ENCODE results near the gene EYS.
"Not testable (repeated sequence)": the region's sequence is repeated elsewhere in the genome, so short reads cannot be mapped to it uniquely, and the experiment has no call there.

The EYS gene

DNA sequence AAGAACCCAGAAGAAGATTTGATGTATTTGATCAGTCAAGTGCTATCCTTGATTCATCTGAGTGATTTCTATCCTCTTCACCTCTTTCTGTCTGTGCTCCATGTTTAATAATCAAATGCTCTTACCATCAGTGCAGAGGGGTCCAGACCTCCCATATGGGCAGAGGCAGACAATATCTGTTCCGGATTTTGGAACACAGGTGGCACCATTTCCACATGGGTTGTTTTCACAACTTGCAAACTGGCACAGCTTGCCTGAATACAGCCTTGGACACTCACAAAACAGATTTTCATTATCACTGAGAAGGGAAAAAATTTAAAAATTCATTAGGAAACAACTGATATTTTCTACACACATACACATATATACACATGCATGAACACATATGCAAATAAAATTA lies 1843.0 kb downstream of the EYS start:
- no peak for DNase-seq

DNA sequence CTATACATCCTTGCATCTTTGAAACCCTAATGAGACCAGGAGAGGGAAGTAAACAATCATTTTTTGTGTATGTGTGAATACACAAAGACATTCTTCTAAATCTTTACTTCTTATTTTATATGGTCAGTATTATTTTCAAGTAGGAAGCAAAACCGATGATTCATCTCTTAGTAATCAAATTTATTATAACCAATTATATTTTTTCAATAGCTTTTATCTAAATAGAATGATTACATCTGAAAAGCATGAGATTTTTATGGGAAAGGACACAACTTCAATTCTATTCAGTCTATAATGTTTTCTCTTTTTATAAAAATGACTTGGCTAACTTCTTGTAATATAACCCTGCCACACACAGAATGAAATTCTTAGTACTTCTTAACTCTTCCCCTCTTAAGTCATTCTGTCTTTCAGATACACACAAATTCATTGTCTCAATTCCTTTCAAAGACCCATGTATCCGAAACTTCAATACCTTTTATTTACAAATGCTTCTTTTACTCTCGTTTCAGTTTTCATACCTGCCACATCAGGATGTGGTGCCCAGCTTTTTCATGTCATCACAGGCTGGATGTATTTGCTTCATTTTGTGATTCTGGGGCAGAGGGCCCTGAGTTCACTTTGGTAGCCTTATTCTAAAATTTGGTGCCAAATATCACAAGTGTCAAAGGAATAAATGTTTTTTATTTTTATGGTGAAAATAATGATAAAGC lies 1844.4 kb downstream of the EYS start:
- no peak for DNase-seq

GRCh38 chr6:63859528-63859927 lies 1847.5 kb downstream of the EYS start:
- DNase-seq: no peak

DNA sequence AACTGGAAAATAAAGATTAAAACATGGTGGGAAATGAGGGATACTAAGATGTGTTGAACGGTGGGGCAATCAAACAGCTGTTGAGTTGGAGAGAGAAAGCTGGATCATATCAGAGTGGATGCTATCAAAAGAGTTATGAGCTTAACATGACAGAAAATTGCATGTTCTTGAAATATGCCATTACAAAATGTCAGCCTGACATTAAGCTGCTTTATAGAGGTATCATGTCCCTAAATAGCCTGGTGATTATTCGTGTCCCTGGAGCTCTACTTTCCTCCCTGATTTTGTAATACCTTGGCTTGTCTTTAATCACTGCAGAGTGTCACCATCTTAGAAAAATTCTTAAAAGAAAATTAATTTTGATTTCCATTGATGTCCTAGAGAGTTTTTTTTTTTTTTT lies 1848.3 kb downstream of the EYS start:
- no peak for DNase-seq

DNA sequence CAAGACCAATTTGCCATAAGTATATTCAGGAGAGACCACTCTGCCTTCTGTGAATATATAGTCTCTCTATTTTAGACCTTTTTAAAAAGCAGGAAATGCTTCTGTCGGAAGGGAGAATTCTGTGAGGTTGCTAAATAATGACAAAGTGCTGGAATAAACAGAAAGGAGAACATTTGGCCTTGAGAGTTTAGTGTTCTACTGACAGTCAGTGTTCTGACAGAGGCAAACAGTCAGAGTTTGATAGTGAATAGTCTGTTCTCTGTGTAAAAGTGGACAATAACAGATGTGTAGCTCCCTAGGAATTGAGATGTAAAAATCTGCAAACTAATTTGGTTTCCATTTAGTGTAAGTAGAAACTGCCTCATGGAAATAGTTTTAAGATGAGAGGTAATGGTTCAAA lies 1850.8 kb downstream of the EYS start:
- DNase-seq: no peak

- no peak for DNase-seq
Observed at GRCh38 chr6:63844287-63844686, 1862.7 kb downstream of the EYS start.

DNA sequence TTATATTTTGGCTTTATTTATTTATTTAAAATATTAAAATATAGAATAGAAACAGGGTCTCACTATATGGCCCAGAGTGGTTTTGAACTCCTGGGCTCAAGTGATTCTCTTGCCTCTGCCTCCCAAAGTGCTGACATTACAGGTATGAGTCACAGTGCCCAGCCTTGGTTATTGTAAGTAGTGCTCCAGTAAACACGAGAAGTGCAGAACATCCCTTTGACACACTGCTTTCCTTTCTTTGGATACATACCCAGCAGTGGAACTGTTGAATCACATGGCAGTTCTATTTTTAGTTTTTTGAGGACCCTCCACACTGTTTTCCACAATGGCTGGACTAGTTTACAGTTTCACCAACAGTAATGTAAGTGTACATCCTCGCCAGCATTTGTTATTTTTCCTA lies 1867.5 kb downstream of the EYS start:
- no peak for DNase-seq

- not testable (repeated sequence) for DNase-seq
Observed at GRCh38 chr6:63828678-63829077, 1878.3 kb downstream of the EYS start.

DNA sequence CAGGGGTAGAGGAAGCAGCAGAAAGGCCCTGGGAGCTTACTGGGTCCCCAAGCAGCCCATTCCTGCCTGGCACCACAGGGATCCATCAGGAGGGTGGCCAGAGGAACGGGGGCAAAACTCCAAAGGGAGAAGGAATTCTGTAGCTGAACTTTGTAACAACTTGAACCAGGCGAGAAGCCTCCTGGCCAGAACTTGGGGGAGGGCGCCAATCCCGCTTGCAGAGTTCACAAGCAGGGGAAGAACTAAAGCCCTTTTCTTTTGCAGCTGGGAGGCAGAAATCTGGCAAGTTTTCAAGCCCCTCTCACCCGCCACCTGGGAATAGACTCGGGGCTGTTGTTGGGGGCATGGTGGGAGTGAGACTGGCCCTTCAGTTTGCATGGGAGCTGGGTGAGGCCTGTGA lies 1882.3 kb downstream of the EYS start:
- DNase-seq: no peak

GRCh38 chr6:63821442-63821841 lies 1885.6 kb downstream of the EYS start:
- DNase-seq: no peak

DNA sequence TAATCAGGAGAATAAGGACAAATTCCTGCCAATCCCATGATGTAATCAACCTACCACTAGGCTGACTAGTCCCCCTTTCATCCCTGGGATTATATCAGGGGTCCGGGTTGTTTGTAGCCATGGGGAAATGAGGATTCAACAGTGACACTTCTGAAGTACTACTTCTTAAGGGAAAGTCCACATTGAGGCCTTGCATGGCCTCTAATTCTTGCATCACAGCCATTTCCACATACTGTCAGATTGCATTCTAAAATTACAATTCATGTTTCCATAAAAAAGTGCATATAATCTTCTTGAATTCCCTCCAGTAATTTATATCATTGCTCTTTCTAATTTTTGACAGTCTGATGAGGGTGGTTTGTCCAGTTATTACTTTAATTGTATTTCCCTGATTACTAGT lies 1887.2 kb downstream of the EYS start:
- DNase-seq: no peak

GRCh38 chr6:63817492-63818050 lies 1889.5 kb downstream of the EYS start:
- DNase-seq: no peak

GRCh38 chr6:63816982-63817436 lies 1890.0 kb downstream of the EYS start:
- DNase-seq: no peak

DNA sequence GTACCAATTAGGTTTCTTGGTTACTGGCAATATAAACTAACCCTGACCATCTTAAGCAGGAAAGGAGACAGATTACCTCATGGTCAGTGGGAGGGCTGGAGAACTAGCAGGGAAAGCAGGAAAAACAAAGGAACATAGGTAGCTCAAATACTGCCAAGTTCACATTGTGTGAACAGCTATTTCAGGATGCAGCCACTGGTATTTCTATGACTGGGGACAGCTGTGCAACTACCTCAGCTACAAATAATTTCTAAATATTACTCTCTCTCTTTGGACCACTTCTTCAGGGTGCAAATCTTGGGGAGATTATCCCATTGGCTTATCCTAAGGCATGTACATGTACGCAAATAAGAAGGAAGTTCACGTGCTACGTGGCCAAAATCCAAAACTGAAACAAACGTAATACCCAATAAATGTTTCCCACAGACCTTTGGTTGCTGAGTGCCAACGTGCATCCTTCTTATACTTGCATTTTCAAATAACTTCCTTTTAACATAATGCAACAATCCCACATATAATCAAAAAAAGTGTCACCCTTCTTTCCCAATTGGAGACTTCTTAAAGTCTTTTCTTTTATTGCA lies 1890.5 kb downstream of the EYS start:
- DNase-seq: no peak

- DNase-seq: no peak
Observed at GRCh38 chr6:63814459-63814858, 1892.6 kb downstream of the EYS start.

- no peak for DNase-seq
Observed at GRCh38 chr6:63813566-63814120, 1893.4 kb downstream of the EYS start.

- DNase-seq: no peak
Observed at GRCh38 chr6:63808576-63808975, 1898.5 kb downstream of the EYS start.

- DNase-seq: no peak
Observed at GRCh38 chr6:63807056-63807455, 1900.0 kb downstream of the EYS start.

GRCh38 chr6:63806573-63806913 lies 1900.5 kb downstream of the EYS start:
- DNase-seq: no peak

GRCh38 chr6:63805808-63806572 lies 1901.0 kb downstream of the EYS start:
- DNase-seq: no peak

GRCh38 chr6:63805345-63805744 lies 1901.7 kb downstream of the EYS start:
- DNase-seq: no peak

DNA sequence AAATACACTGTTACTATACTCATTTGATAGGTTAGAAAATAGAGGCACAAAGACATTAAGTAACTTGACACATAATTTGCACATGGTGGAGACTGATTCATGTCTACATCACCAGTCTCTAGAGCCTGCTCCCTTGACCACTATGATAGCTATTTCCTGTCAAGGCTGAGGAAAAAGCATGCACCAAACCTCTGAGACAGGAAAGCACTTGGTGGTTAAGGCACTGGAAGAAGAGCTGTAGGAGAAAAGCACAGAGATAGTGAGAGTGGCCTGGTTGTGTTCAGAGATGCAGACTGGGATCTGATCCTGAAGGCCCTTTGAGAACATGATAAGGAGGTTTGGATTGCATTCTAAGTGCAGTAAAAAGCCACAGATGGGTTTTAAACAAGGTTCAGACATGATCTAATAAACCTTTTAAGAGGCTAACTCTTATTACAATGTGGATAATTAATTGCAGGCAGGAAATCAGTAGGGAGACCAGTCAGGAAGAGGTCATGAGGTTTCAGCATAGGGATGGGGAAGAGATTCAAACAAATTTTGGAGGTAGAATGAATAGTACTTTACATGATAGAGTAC lies 1902.6 kb downstream of the EYS start:
- DNase-seq: no peak
